ENCODE results near the gene TNK1. TPM values are rescaled to one million over a fixed set of nuclear protein-coding genes. Genes with fewer than 3 reads are reported as not detected.

TNK1 gene
- total and polyA plus RNA-seq, 2 of the 8 experiments (the other 6 are each of a cell fraction or from before 2014, with no cell fraction given): 7.6 to 9.5 TPM

DNA sequence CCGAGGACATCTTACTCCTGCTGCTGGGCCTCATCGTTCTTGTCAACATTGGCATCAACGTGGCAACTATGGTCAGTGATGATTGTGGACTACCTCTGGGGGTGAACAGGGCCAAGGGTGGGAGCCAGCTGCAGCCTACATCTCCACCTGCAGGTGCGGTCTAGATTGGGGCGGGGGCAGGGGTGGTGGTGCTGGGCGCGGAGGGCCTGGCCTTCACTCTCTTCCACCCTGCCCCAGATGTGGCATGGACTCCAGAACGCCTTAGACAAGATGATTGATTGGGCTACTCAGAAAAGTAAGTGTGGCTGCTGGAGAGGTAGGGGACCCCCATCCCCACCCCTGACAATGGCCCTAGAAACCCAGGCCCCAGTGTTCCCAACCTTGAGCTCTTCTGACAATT lies 44.9 kb downstream of the TNK1 start:
- no peaks in the 10 kb centered on the region for H3K9me3 ChIP-seq (ENCODE audit: insufficient read depth in 2 of 2, low read depth in 1 of 2, low read length in 1 of 2)
- no peak for TF ChIP-seq RBBP5 (IDR thresholded peaks at IDR 0.05; ENCODE audit: borderline replicate concordance, low read depth, low read length)
- TF ChIP-seq SIN3A (conservative IDR thresholded peaks at IDR 0.05 in 1 of 2, IDR thresholded peaks at IDR 0.05 in 1 of 2; ENCODE audit: low read depth in 1 of 2, low read length in 2 of 2): no peak
- no peak for TF ChIP-seq RFX5 (IDR thresholded peaks at IDR 0.05; ENCODE audit: borderline replicate concordance, low read depth, low read length)
- TF ChIP-seq RAD21 (IDR thresholded peaks at IDR 0.05 in 1 of 2, conservative IDR thresholded peaks at IDR 0.05 in 1 of 2; ENCODE audit: low read depth in 2 of 2, low read length in 2 of 2): no peak
- TF ChIP-seq, protein P1, sequence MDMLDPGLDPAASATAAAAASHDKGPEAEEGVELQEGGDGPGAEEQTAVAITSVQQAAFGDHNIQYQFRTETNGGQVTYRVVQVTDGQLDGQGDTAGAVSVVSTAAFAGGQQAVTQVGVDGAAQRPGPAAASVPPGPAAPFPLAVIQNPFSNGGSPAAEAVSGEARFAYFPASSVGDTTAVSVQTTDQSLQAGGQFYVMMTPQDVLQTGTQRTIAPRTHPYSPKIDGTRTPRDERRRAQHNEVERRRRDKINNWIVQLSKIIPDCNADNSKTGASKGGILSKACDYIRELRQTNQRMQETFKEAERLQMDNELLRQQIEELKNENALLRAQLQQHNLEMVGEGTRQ (IDR thresholded peaks at IDR 0.05; ENCODE audit: low read length): no peak
- no peak for TF ChIP-seq CEBPB (IDR thresholded peaks at IDR 0.05; ENCODE audit: low read depth, low read length)
- TF ChIP-seq, protein P2, sequence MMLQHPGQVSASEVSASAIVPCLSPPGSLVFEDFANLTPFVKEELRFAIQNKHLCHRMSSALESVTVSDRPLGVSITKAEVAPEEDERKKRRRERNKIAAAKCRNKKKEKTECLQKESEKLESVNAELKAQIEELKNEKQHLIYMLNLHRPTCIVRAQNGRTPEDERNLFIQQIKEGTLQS (IDR thresholded peaks at IDR 0.05; ENCODE audit: insufficient read depth, low read depth, low read length): no peak
- TF ChIP-seq SP1 (IDR thresholded peaks at IDR 0.05; ENCODE audit: low read depth, low read length): no peak
- no peak for TF ChIP-seq BACH1 (IDR thresholded peaks at IDR 0.05; ENCODE audit: low read length)
- TF ChIP-seq RNF2 (IDR thresholded peaks at IDR 0.05; ENCODE audit: borderline replicate concordance, low read depth, low read length, missing control alignments, poor library complexity, severe bottlenecking): no peak
- TF ChIP-seq GTF2F1 (IDR thresholded peaks at IDR 0.05; ENCODE audit: borderline replicate concordance, low read depth, low read length): no peak

More for the DNA sequence above, 44.9 kb downstream of the TNK1 start:
- H2BK20ac ChIP-seq (ENCODE audit: low read length): no peak overlapping the region
- DNase-seq (ENCODE audit: low read depth in 1 of 2, low spot score in 2 of 2) (no peak), FAIRE-seq (no peak)
- ChIA-PET CTCF (ENCODE audit: partially characterized antibody) (interaction anchor here (0.6 to 3.3 kb wide), 4 partner anchors 11 to 88 kb away, joined by 3 to 17 read pairs (median 6); partner anchors contain the start of gene TMEM102), POLR2A (ENCODE audit: partially characterized antibody) (interaction anchor here (0.8 to 2.6 kb wide), 4 partner anchors 9 to 58 kb away, joined by 3 to 13 read pairs (median 4); partner anchors contain the start of genes POLR2A and TMEM102)
- H4K8ac ChIP-seq (ENCODE audit: extremely low read depth, insufficient read depth, low read length): no peak overlapping the region
- no peak overlapping the region for H3K4me3 ChIP-seq (ENCODE audit: extremely low read depth in 1 of 4, insufficient read depth in 2 of 4, low read depth in 3 of 4, low read length in 4 of 4)
- H3K56ac ChIP-seq (replicated peaks; ENCODE audit: insufficient read length, low read depth, low read length): no peak overlapping the region
- no peak overlapping the region for H3K4me2 ChIP-seq (ENCODE audit: insufficient read depth in 1 of 2, low read depth in 2 of 2, low read length in 2 of 2)
- H4K91ac ChIP-seq (replicated peaks; ENCODE audit: insufficient read length, low read length): no peak overlapping the region
- no peak overlapping the region for H2BK120ac ChIP-seq (replicated peaks; ENCODE audit: low read depth, low read length)
- WGBS, 2 experiments (ENCODE audit: extremely low coverage in 1 of 2, insufficient coverage in 1 of 2, insufficient read length in 1 of 2, insufficient replicate concordance in 2 of 2, low coverage in 1 of 2, low lambda C conversion rate in 2 of 2, missing lambda C conversion rate in 1 of 2): 90% methylated on average over 8 of the region's 8 CpGs; no CpG with 5 or more reads in 1 of the 2 experiments
- H3K27me3 ChIP-seq (replicated peaks in 1 of 4; ENCODE audit: control insufficient read depth in 3 of 4, extremely low read depth in 1 of 4, insufficient read depth in 3 of 4, low read length in 3 of 4): no peaks in the 10 kb centered on the region; a peak in 1 of 7 replicates
- no peak overlapping the region for H3K9ac ChIP-seq (replicated peaks in 1 of 4; ENCODE audit: extremely low read depth in 1 of 4, low read depth in 3 of 4, low read length in 3 of 4)
- no peak overlapping the region for H2AK5ac ChIP-seq (ENCODE audit: low read depth, low read length)
- peaks cover 0 to 2% (median 0%) of the 10 kb centered on the region in 4 experiments; a peak in 1 of 7 replicates for H3K4me1 ChIP-seq (replicated peaks in 1 of 4; ENCODE audit: control insufficient read depth in 3 of 4, insufficient read depth in 4 of 4, low read length in 3 of 4)
- H3K27ac ChIP-seq (ENCODE audit: low read depth, low read length): no peak overlapping the region
- H3K18ac ChIP-seq (ENCODE audit: extremely low read depth, low read length): no peak overlapping the region
- no peak overlapping the region for H2BK15ac ChIP-seq (ENCODE audit: low read length)
- H3K79me2 ChIP-seq (ENCODE audit: control insufficient read depth in 1 of 2, insufficient read depth in 2 of 2, low read length in 2 of 2): no peaks in the 10 kb centered on the region
- H2BK12ac ChIP-seq (ENCODE audit: low read depth, low read length): no peak overlapping the region
- no peak overlapping the region for H3K14ac ChIP-seq (ENCODE audit: insufficient read length)
- H3K36me3 ChIP-seq (ENCODE audit: control insufficient read depth in 2 of 4, insufficient read depth in 4 of 4, low read length in 3 of 4): no peaks in the 10 kb centered on the region
- H2AFZ ChIP-seq (ENCODE audit: low read length): no peak overlapping the region
- no peak overlapping the region for H3K23ac ChIP-seq (ENCODE audit: insufficient read length)
- H3K23me2 ChIP-seq (ENCODE audit: low read depth, low read length): no peaks in the 10 kb centered on the region
- peaks cover 0 to 4% of the 10 kb centered on the region in 2 experiments for H4K20me1 ChIP-seq (replicated peaks in 1 of 2; ENCODE audit: control insufficient read depth in 1 of 2, insufficient read depth in 2 of 2, low read length in 2 of 2)
- no peak overlapping the region for H4K5ac ChIP-seq (ENCODE audit: insufficient read length, low read depth, low read length)
- H3K79me1 ChIP-seq (ENCODE audit: low read depth, low read length): no peaks in the 10 kb centered on the region
- H3K4ac ChIP-seq (replicated peaks; ENCODE audit: insufficient read length, low read depth, low read length): no peak overlapping the region
- no peak overlapping the region for H2BK5ac ChIP-seq (ENCODE audit: low read depth, low read length)
